Kidney glomerular epithelial cell (primary cell): ENCODE data around the gene TMEM174.
"Not testable (repeated sequence)": the region's sequence is repeated elsewhere in the genome, so short reads cannot be mapped to it uniquely, and the experiment has no call there.

ENCODE experiments used
- DNase-seq: peaks from one replicate; lab custom pipeline; 2025; lab: John Stamatoyannopoulos, UW

The TMEM174 gene

GRCh38 chr5:73196201-73196600, 23.2 kb downstream of the TMEM174 start:
- DNase-seq = no peak

GRCh38 chr5:73197637-73198257, 24.8 kb downstream of the TMEM174 start:
- no peak for DNase-seq

GRCh38 chr5:73198833-73199592, 26.0 kb downstream of the TMEM174 start:
- no peak for DNase-seq

GRCh38 chr5:73199671-73200070, 26.7 kb downstream of the TMEM174 start:
- DNase-seq = no peak

- DNase-seq = peak; percentile 66
Measured at GRCh38 chr5:73201547-73202513, 28.8 kb downstream of the TMEM174 start.

- DNase-seq = no peak
Measured at GRCh38 chr5:73204332-73204731, 31.3 kb downstream of the TMEM174 start.

GRCh38 chr5:73204733-73205132, 31.7 kb downstream of the TMEM174 start:
- no peak for DNase-seq

GRCh38 chr5:73205305-73205704, 32.3 kb downstream of the TMEM174 start:
- DNase-seq = no peak

GRCh38 chr5:73207239-73207638, 34.2 kb downstream of the TMEM174 start:
- not testable (repeated sequence) for DNase-seq

- DNase-seq = not testable (repeated sequence)
Measured at GRCh38 chr5:73209075-73209474, 36.1 kb downstream of the TMEM174 start.

GRCh38 chr5:73212693-73213092, 39.7 kb downstream of the TMEM174 start:
- DNase-seq = not testable (repeated sequence)

- DNase-seq = peak; percentile 24
Measured at GRCh38 chr5:73213566-73213998, 40.6 kb downstream of the TMEM174 start.

GRCh38 chr5:73214306-73214705, 41.3 kb downstream of the TMEM174 start:
- no peak for DNase-seq

GRCh38 chr5:73214996-73215395, 42.0 kb downstream of the TMEM174 start:
- DNase-seq = no peak

- DNase-seq = no peak
Measured at GRCh38 chr5:73215531-73215890, 42.5 kb downstream of the TMEM174 start.

GRCh38 chr5:73215891-73216610, 43.1 kb downstream of the TMEM174 start:
- DNase-seq = peak; percentile 75

- peak; percentile 61 for DNase-seq
Measured at GRCh38 chr5:73218552-73219171, 45.7 kb downstream of the TMEM174 start.

- DNase-seq = not testable (repeated sequence)
Measured at GRCh38 chr5:73219336-73219735, 46.3 kb downstream of the TMEM174 start.

GRCh38 chr5:73221161-73221560, 48.2 kb downstream of the TMEM174 start:
- no peak for DNase-seq

- DNase-seq = no peak
Measured at GRCh38 chr5:73221726-73222125, 48.7 kb downstream of the TMEM174 start.

GRCh38 chr5:73222173-73222572, 49.2 kb downstream of the TMEM174 start:
- no peak for DNase-seq
